ENCODE data around the gene KDM4E. TPM values are rescaled to one million over a fixed set of nuclear protein-coding genes. Genes with fewer than 3 reads are reported as not detected.
"Not testable (repeated sequence)": the region's sequence is repeated elsewhere in the genome, so short reads cannot be mapped to it uniquely, and the experiment has no call there.

Gene KDM4E
- total RNA-seq, 1 donor from 2014 or later, result not detected

- no peaks in the 10 kb centered on the region for H3K4me1 Mint-ChIP-seq
- H3K27me3 Mint-ChIP-seq (ENCODE audit: low read depth), result no peaks in the 10 kb centered on the region
- H3K36me3 Mint-ChIP-seq (ENCODE audit: low read depth), result no peaks in the 10 kb centered on the region
- no peaks in the 10 kb centered on the region for H3K9me3 Mint-ChIP-seq
- TF ChIP-seq, protein P1, sequence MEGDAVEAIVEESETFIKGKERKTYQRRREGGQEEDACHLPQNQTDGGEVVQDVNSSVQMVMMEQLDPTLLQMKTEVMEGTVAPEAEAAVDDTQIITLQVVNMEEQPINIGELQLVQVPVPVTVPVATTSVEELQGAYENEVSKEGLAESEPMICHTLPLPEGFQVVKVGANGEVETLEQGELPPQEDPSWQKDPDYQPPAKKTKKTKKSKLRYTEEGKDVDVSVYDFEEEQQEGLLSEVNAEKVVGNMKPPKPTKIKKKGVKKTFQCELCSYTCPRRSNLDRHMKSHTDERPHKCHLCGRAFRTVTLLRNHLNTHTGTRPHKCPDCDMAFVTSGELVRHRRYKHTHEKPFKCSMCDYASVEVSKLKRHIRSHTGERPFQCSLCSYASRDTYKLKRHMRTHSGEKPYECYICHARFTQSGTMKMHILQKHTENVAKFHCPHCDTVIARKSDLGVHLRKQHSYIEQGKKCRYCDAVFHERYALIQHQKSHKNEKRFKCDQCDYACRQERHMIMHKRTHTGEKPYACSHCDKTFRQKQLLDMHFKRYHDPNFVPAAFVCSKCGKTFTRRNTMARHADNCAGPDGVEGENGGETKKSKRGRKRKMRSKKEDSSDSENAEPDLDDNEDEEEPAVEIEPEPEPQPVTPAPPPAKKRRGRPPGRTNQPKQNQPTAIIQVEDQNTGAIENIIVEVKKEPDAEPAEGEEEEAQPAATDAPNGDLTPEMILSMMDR (conservative IDR thresholded peaks at IDR 0.05), result no peak
- no peak for DNase-seq (ENCODE audit: low read depth, low spot score)
- no peak overlapping the region for H3K4me3 Mint-ChIP-seq
- H3K27ac Mint-ChIP-seq (ENCODE audit: unreplicated experiment), result no peak overlapping the region
Measured at GRCh38 chr11:95035316-95035715, 10.3 kb downstream of the KDM4E start.

DNA sequence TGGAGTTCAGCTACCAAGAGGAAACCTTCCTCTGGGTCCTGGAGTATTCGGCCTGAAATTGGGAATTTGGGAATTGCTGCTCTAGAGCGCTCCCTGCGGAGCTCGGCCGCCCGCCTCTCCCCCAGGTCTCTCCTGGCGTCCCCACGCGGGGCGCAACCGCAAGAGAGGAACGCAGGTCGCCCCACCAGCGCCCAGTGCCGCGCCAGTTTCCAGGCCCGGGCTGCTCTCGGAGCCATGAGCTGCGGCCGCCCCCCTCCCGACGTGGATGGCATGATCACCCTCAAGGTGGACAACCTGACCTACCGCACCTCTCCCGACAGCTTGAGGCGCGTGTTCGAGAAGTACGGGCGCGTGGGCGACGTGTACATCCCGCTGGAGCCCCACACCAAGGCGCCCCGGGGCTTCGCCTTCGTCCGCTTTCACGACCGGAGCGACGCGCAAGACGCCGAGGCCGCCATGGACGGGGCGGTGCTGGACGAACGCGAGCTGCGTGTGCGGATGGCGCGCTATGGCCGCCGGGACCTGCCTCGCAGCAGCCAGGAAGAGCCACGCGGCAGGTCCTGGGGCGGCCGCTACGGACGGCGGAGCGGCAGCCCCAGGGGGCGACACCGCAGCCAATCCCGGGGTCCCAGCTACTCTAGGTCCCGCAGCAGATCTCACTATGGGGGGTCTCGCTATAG is 12.4 kb downstream of the KDM4E start:
- H3K4me1 Mint-ChIP-seq; H3K27me3 Mint-ChIP-seq (ENCODE audit: low read depth); H3K36me3 Mint-ChIP-seq (ENCODE audit: low read depth); H3K9me3 Mint-ChIP-seq; H3K4me3 Mint-ChIP-seq; H3K27ac Mint-ChIP-seq (ENCODE audit: unreplicated experiment); DNase-seq (ENCODE audit: low read depth, low spot score): not testable (repeated sequence)

- Mint-ChIP-seq H3K9me3 (no peaks in the 10 kb centered on the region), H3K4me1 (peaks cover 18% of the 10 kb centered on the region), H3K4me3 (no peak overlapping the region), H3K27ac (ENCODE audit: unreplicated experiment) (no peak overlapping the region), H3K27me3 (ENCODE audit: low read depth) (no peaks in the 10 kb centered on the region), H3K36me3 (ENCODE audit: low read depth) (no peaks in the 10 kb centered on the region)
- DNase-seq (ENCODE audit: low read depth, low spot score), result no peak
- TF ChIP-seq, protein P1 (conservative IDR thresholded peaks at IDR 0.05), result no peak
Measured at GRCh38 chr11:95042239-95042638, 17.2 kb downstream of the KDM4E start.

- H3K36me3 Mint-ChIP-seq (ENCODE audit: low read depth), result no peaks in the 10 kb centered on the region
- peaks cover 18% of the 10 kb centered on the region for H3K4me1 Mint-ChIP-seq
- no peak for DNase-seq (ENCODE audit: low read depth, low spot score)
- no peaks in the 10 kb centered on the region for H3K9me3 Mint-ChIP-seq
- TF ChIP-seq, protein P1 (conservative IDR thresholded peaks at IDR 0.05), result no peak
- no peak overlapping the region for H3K27ac Mint-ChIP-seq (ENCODE audit: unreplicated experiment)
- no peaks in the 10 kb centered on the region for H3K27me3 Mint-ChIP-seq (ENCODE audit: low read depth)
- H3K4me3 Mint-ChIP-seq, result no peak overlapping the region
Measured at GRCh38 chr11:95042906-95043305, 17.8 kb downstream of the KDM4E start.

DNA sequence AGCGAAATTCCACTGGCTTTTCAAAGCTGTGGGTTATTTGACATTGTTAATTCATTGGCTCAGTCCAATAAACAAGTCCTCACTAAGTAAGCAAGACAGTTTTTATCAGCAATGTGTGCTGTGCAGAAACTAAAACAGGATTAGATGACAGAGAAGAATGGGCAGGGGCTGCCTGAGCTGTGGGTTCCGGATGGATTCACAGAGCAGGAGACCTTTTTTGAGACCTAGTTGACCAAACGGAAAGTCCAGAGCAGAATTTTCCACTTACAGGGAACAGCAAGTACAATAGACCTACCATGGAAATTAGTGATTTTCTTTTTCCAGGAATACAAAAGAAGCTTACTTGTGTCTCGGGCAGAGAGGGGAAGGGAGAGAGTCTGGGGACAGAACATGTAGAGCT is 19.0 kb downstream of the KDM4E start:
- TF ChIP-seq, protein P1 (conservative IDR thresholded peaks at IDR 0.05), result no peak
- DNase-seq (ENCODE audit: low read depth, low spot score), result no peak
- Mint-ChIP-seq H3K4me3 (no peak overlapping the region), H3K4me1 (peaks cover 18% of the 10 kb centered on the region), H3K9me3 (no peaks in the 10 kb centered on the region), H3K27ac (ENCODE audit: unreplicated experiment) (no peak overlapping the region), H3K27me3 (ENCODE audit: low read depth) (no peaks in the 10 kb centered on the region), H3K36me3 (ENCODE audit: low read depth) (no peaks in the 10 kb centered on the region)

DNA sequence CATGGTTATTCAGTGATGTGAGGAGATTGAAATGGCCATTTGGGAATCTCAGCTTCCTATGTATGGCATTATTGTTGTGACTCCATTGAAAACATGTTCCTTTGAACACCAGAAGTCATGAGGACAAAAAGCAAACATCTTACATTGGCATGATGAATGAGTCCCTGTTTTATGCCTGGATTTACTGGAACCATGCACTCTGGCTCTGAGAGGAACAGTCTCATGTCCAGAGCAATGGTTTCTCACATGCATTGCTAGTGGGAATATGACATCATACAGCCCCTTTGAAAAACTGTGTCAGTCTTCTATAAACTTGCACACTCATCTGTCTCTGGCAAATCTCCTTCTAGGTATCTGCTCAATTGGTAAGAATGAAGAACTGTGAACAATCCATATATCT is 20.8 kb downstream of the KDM4E start:
- no peaks in the 10 kb centered on the region for H3K36me3 Mint-ChIP-seq (ENCODE audit: low read depth)
- no peak overlapping the region for H3K27ac Mint-ChIP-seq (ENCODE audit: unreplicated experiment)
- no peaks in the 10 kb centered on the region for H3K9me3 Mint-ChIP-seq
- H3K4me1 Mint-ChIP-seq, result peaks cover 18% of the 10 kb centered on the region
- H3K27me3 Mint-ChIP-seq (ENCODE audit: low read depth), result no peaks in the 10 kb centered on the region
- H3K4me3 Mint-ChIP-seq, result no peak overlapping the region
- TF ChIP-seq, protein P1 (conservative IDR thresholded peaks at IDR 0.05), result no peak
- no peak for DNase-seq (ENCODE audit: low read depth, low spot score)

DNA sequence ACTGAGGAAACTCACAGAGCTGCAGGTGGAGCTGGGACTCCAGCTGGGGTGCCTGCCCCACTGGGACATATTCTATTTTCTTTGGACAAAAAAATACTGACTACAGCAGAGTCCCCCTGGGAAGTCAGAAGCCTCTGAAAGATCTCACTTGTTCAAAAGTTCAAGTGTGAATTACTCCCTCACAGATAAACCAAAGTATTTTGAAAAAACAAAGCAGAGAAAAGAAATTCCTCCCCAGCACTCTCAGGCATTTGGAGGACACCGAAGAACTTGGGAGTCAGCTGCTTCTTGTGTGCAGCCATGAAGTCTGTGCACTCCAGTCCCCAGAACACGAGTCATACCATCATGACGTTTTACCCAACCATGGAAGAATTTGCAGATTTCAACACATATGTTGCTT is 24.1 kb downstream of the KDM4E start, which contains the start of gene KDM4F:
KDM4F (plus strand) TSS at position 301 of the 400 bp plus-strand sequence.
- not testable (repeated sequence) for H3K36me3 Mint-ChIP-seq (ENCODE audit: low read depth); H3K27me3 Mint-ChIP-seq (ENCODE audit: low read depth); H3K9me3 Mint-ChIP-seq; DNase-seq (ENCODE audit: low read depth, low spot score); H3K27ac Mint-ChIP-seq (ENCODE audit: unreplicated experiment); H3K4me3 Mint-ChIP-seq
- H3K4me1 Mint-ChIP-seq, result peaks cover 15% of the 10 kb centered on the region
